T-helper 2 cell (primary cell): ENCODE results near the gene FAM43B.
A peak's percentile ranks its signal among the peaks of the same experiment; 100 is the strongest.

Source experiments
- DNase-seq, 5 experiments: peaks; one replicate each; pipeline versions ENCODE4 v3.0.0 to v3.0.0-alpha.2; 2012 to 2022
- total RNA-seq, 2 donors: gene quantifications; one replicate each; lab custom pipeline; 2026; lab: John Stamatoyannopoulos, UW

Gene FAM43B, protein sequence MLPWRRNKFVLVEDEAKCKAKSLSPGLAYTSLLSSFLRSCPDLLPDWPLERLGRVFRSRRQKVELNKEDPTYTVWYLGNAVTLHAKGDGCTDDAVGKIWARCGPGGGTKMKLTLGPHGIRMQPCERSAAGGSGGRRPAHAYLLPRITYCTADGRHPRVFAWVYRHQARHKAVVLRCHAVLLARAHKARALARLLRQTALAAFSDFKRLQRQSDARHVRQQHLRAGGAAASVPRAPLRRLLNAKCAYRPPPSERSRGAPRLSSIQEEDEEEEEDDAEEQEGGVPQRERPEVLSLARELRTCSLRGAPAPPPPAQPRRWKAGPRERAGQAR
- 0 reads per million in 2 donors for total RNA-seq

DNA sequence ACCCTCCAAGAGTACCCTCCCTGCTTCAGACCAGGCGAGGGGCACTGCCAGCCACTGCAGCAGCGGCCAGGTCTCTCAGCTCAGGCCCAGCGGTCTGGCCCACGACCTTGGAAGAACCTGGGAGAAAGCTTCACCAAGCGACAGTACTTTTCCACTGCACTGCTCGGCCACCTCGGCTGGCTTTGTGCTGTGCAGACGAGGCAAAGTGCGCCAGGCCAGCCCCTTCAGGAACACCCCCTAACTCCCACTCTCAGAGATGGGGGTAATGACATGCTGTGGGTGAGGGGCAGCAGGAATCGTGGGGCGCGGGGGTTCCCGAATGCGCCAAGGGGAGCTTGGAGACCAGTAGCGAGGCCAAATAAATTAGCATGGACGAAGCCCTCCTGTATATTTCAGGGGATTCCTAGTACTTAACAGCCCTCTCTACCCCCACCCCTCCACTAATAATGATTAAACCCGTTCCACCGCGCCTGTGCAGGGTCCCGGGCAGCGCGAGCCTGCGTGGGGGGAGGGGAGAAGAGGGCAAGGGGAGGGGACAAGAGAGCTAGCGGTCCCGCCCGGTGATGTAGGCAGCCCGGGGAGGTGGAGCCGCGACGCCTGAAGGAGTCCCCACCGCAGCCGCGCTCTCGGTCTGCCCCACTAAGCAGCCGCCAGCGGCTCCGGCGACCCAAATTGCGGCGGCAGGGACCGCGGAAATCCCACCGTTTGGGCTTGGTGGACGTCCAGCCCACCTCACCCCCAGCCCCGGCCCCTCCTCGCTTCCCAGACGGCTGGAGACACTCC is at the start of gene FAM43B:
TSS of gene FAM43B (plus strand) at position 629 of the 783 bp plus-strand sequence. CDS start 401 bp downstream, outside the sequence.
- peak in 1 of 5 experiments; percentile 18 for DNase-seq

DNA sequence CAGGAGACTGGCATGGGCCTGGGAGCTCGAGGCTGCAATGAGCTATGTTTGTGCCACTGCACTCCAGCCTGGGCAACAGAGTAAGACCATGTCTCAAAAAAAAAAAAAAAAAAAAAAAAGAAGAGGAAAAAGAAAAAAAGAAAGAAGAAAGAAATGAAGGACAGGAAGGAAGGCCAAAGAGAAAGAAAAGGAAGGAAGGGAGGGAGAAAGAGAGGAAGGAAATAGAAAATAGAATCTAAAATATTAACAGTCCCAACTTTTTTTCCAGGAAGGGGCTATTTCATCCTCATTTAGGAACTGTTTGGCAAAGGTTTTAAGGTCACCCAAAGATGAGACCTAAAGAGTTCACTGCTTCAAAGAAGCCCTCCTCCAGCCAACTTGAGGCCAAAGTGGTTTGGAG is 46.9 kb upstream of the FAM43B start:
- no peak for DNase-seq

DNA sequence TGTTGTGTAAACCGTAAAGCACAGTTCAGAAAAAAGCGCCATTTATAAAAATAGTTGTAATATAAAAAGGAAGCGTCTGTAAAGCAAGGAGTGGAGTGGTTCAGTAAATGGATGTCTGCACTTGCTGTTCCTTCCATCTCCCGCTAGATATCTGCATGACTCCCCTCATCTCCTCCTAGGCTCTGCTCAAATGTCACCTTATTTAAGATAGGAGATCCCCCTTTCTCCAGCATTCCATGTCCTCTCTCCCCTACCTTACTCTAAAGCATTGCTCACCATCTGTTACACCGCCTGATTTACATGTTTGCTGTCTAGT is 45.2 kb upstream of the FAM43B start:
- no peak for DNase-seq

DNA sequence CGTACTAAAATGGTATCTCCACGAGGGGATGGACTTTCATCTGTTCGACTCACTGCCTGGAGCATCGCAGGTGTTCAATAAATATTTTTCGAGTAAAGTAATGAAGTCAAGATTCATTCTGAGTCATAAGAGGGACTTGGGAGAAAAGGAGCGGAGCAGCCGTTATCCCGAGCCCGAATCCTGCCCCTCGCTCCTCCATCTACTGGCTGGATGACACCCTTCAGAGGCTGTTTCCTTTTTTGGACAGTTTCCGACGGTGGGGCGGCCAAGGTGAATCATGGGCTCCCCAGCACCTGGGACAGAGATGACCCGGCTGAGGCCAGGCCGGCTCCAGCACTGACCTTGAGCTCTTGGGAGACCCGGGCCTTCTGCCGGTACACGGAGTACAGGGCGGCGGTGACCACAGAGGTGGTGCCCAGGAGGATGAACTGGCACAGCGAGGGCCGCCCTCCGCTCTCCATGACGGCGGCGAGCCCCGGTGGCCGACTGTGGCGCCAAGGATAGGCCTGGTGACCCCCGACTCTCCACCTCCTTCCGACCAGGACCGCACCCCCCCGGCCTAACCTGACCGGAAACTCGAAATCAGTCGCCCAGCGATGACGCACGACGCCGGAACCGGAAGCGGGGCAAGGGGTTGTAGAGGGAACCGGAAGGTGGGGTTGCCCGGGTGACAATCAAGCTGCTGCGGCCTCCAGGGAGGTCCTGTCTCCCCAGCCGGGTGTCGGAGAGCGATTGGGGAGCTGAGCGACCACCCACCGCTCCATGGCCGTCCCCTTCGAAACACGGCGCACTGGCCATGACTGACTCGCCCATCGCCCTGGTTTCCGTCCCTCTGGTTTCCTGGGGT is 44.6 kb upstream of the FAM43B start, which contains the start of gene MUL1:
TSS of gene MUL1 (minus strand) at position 588 of the 847 bp plus-strand sequence. CDS start at position 461, 127 bp downstream.
- peak; percentile 77 to 94 (median 87) for DNase-seq

DNA sequence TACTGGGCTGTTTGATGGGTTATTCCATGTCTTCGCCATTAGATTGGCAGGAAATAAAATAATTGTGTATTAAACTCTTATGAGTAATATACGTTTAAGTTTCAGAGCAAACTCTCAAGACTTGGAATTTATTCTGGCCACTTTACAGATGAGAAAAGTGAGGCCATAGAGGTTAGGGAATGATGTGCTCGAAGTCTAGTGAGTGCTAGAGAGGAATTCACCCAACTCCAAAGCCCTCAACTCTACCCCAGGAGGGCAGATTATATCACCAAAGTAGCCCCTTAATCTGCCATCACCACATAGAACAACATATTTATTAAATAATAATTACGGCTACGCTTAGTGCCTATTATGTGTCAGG is 44.0 kb upstream of the FAM43B start:
- no peak for DNase-seq

DNA sequence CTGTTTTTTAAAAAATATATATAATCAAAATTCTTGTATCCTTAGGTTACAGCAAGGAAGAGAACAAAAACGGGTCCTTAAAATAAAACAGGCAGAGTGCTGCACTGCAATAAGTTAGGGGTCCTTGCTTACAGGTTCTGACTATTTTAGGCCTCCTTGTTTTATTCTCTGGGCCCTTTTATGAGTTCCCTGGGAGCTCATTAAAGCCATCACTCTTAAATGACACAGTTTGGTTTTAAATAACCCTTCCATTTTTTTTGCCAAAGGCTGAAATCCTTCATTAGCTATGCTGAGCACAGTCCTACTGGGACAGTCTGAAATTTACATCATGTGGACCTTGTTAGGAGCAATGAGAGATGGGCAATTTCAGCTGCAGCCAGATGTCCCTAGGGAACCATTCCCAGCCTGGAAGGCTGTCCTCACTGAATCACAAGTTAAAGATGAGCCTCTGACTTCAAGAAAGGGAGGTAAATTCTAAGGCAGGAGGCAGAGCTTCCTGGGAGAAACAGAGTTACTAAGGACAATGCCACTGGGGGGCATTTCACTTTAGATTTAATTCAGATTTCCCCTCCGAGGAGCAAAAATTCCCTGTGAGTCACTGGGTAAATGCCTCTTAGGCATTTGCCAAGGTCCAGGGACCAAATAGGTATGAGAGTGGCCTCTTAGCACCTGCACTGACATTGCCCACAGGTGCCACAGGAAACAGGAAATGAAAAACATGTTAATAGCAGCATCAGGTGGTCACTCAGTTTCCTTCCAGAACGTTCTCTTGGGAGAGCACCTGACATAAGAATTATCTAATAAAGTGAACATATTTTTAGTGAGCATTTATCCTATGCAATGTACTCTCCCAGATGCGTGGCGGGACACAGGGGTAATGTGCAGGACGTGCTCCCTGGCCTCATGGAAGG is 40.6 kb upstream of the FAM43B start:
- DNase-seq = no peak

DNA sequence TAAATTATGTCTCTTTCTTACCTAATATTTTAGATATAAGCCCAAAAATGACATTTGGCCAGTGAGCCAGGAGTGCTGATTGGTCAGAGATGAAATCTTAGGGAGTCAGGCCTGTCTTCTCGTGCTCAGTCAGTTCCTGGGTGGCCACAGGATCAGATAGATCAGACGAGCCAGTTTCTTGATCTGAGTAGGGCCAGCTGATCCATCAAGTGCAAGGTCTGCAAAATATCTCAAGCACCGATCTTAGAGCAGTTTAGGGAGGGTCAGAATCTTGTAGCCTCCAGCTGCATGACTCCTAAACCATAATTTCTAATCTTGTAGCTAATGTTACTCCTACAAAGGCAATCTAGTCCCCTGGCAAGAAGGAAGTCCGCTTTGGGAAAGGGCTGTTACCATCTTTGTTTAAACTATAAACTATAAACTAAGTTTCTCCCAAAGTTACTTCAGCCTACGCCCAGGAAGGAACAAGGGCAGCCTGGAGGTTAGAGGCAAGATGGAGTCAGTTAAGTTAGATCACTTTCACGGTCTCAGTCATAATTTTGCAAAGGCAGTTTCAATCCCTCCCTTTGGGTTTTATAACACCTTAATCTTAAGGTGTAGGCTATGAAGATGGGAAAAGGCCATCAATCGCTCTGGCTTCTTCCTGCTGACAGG is 32.6 kb upstream of the FAM43B start:
- DNase-seq = peak in 1 of 5 experiments; percentile 22

DNA sequence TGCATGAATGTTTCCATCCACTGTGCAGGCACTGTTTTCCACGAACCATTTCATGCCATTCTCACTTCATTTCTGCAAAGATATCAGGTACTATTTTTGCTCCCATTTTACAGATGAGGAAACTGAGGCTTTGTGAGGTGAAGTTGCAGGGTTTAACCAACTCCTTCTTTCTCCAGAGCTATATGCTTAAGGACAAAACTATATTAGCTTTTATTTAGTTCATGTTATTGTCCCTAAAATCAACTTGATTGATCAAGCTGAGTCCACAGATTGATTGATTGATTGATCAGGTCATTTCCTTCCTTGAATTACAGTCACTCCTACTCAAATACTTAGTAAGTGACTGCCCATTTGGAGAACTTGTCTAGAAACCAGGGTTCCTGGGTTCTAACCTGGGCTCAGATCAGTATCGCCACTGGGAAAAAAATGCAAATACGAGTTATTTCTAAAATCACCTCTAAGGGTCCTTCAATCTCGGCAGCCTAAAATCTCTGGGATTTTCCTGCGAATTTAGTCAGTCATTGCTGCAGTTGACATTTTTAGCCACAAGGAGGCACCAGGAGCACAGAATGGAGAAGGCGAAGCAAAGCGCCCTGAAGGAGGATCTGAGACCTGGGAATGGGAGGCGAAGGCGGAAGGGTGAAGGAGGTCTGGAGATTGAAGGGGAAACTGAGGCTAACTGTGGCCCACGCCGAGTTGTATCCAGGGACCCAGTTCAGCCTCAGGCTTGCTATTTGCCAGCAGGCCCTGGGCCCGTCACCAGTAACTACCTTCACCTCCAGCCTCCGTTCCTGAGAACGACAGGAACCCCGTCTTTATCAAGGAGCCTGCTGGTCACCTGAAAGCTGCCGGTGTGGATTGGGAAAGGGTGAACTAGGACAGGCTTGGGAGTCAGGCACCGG is 30.2 kb upstream of the FAM43B start:
- peak in 4 of 5 experiments; percentile 24 to 49 (median 39) for DNase-seq

DNA sequence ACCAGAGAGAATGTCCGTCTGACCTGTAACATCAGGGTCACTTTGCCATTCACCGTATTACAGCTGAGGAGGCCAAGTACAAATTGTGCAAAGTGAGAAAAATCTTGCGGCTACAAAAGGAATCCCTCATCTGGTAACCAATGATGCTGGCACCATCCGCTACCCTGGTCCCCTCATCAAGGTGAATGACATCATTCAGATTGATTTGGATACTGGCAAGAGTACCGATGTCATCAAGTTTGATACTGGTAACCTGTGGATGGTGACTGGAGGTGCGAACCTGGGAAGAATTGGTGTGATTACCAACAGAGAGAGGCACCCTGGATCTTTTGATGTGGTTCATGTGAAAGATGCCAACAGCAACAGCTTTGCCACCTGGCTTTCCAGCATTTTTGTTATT is 26.1 kb upstream of the FAM43B start:
- no peak for DNase-seq

DNA sequence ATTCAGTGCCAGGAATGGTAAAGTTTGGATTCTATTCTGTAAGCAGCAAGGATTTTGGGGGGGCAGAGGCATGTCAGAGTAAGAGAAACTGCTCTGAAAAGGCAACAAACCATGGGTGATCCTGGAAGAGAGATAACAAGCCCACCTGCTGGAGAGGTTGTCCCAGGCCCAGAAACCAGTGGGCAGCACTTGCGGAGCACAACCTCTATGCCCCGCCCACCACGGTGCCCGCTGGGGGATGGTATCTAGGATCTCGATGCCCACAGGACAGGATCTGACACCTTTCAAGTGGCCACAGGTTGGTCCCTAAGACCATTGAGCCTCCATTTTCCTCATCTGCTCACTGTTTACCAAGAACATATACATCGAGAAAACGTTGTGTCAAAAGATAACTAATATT is 24.2 kb upstream of the FAM43B start:
- DNase-seq = no peak

DNA sequence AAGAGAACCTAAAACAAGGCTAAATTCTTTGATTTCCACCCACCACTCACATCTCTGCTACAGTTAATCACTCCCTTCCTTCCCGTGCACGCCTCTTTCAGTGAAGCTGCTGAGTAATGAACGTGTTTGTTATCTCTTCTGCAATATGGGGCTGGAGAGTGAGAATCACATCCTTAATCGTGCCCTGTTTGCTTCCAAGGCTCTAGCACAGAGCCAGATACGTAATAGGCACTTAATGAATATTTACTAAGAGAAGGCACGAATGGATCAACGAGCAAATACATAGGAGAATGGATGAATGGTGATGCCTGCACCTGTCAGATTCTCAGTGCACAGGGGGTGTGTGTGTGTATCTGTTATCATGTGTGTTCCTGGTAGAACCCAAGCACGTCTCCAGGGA is 22.1 kb upstream of the FAM43B start:
- no peak for DNase-seq

DNA sequence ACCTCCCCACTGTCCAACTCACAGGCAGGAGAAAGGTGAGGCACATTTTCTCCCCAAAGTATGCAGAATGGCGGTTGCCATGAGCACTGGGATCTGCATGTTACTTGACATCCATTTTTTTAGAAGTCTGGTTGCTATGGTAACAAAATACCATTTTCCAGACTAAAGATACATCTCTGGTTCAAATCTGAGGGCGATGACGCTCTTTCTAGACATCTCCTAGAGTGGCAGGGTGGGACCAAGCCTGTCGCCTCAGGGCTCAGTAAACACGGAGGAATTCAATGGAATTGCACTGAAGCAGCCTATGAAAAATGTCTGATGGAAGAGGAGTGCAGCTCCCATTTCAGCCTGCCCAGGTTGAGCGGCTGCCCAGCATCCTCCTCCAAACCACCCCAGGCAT is 21.5 kb upstream of the FAM43B start:
- no peak for DNase-seq

DNA sequence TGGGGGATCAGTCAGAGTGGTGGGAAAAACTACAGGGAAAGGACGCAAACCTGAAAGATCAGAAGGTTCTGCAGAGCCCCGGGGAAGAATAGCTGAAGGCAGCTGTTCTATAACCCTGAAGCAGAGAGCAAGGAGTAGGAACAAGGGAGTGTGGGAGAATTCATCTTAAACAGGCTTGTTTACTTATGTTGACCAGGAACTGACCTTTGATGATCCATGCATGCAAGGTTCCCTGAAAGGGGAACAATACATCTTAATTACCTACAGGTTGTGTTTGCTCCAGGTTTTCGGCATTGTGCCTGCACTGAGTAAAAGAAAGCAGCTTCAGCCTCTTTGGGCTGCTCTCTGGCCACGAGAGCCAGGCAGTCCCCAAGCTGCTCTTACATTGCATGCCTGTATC is 18.7 kb upstream of the FAM43B start:
- no peak for DNase-seq

DNA sequence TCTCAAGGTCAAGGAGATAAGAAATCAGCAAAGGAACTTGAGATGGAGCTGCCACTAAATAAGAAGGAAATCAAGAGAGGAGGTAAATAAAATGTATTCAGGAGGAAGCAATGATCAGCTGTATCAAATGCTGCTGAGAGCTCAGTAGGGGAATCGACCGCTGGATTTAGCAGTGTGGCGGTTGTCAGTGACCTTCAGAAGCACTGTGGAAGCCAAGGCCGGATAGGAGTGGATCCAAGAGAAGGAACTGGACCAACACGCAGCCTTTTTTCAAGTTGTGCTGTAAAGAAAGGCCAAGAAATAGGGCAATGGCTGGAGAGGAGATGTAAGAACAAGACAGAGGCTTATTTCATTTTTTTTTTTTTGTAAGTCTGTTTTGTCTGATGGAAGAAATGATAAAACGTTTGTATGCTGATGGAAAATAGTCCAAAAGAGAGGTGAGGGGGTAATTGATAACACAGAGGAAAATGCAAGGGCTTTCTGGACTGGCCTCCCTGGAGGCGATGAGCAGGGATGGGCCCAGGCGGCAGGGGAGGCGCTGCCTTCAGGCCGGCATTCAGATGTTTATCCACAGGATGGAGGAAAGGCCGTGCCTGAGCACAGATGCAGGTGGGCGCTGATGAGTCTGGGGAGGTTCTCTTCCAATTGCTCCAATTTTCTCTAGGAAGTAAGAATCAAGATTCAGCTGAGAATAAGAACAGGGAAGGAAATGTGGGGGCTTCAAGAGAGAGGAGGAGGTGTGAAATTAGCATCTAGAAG is 17.5 kb upstream of the FAM43B start:
- no peak for DNase-seq

DNA sequence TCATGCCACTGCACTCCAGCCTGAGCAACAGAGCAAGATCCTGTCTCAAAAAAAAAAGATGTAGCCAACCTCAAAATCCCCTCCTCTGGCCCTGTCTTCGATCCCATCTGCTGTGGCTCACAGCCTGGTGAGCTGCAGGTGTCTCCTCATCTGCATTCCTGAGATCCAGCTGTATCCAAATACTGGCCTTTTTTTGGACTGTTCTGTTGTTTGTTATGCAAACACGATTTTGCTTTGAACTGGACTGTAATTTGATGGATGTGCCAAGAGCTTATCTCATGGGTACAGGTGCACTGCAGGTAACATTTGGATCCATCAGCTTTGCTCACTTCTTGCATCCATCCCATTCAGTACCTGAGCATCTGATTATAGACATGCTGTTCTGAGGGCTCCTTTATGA is 14.1 kb upstream of the FAM43B start:
- no peak for DNase-seq

DNA sequence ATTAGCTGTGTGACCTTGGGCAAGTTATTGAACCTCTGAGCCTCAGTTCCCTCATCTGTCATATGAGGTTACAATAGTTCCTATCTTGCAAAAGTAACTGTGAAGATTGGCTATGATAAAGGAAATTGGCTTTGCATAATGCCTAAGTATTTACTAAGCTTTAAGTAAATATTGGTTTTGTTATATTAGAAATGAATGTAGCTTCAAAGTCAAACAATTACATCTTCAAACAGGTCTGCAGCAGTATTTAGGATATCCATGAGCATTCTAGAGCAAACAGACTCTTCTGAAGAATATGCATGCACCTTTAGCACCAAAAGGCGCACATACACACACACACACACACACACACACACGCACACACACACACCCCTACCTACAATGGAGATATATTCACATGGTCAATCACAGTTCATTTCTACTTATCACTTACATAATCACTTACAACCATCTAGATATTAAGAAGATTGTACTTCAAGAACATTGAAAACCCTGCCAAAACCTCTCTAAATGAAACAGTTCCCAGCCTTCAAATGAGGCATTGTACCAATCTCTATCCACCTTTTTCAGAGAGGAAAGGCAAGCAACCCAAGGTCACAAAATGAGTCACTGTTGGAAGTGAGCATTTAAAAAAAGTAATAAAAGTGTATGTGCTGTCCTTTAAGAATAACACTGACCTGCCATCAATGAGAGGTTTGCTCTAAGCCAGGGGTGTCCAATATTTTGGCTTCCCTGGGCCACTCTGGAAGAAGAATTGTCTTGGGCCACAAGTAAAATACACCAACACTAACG is 13.4 kb upstream of the FAM43B start:
- DNase-seq = no peak

DNA sequence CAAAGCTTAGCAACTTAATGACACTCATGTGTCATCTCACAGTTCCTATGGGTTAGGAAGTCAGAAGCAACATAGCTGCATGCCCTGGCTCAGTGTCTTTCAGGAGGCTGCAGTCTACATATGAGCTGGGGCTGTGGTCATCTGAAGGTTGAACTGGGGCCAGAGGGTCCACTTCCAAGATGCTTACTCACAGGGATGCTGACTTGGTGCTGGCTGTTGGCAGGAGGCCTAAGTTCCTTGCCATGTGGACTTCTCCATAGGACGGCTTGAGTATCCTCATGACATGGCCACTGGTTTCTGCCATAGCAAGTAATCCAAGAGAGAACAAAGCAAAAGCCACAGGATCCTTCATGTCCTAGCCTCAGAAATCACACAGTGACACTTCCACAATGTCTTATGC is 12.1 kb upstream of the FAM43B start:
- no peak for DNase-seq

DNA sequence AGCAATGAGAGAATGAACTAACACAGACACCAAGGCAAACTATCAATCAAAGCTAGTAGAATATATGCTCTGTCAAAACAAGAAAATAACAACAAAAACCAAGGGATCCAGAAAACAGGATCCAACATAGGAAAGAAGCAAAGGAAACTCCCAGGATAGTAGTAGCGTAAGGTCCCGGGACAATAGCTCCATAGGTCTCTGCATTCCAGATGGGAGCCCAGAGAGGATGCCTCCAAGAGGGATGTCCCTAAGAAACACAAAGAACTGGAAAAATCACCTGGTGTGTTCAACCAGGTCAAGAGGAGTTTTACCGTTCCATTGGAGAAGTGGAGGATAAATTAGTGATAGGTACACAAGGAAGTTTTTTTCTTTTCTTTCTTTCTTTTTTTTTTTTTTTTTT is 5.7 kb upstream of the FAM43B start:
- DNase-seq = no peak

DNA sequence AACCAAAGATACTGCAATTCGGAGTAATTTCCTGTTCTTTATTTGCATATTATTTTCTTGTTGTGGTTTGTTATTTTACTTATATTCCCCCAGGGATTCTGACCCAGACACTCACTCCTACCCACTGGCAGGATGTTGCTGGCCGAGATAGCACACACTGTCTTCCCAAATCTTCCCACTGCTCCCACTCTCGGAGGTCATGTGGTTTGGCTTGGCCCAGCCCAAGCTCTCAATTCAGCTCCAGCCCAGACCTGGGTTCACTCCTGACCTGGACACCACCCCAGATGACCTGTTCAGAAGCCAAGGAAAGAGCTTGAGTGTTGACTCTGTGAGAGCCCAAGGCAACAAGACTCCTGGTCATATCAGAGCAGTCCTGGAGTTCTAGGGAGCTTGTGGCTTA is 1.2 kb upstream of the FAM43B start:
- DNase-seq = no peak
